Left renal cortex interstitium (tissue), 4 donors: Measurements from ENCODE around the gene CD96. TPM values are rescaled to one million over a fixed set of nuclear protein-coding genes. Genes with fewer than 3 reads are reported as not detected.
"Not testable (repeated sequence)": the region's sequence is repeated elsewhere in the genome, so short reads cannot be mapped to it uniquely, and the experiment has no call there.

Experiments
- DNase-seq, 4 donors: peaks; one replicate each; pipeline ENCODE4 v3.0.0-alpha.2; 2013; ENCODE audit warnings: low read depth in 4 of 4, low spot score in 2 of 4, missing footprints in 1 of 4
- polyA plus RNA-seq, 4 donors: library from polyadenylated mRNA; unstranded; fragments of 120-200 nt; gene quantifications; one replicate each; pipeline ENCODE4 v1.2.1, GENCODE V29; 2013; ENCODE audit not compliant: insufficient read length in 4 of 4

Gene CD96
- polyA plus RNA-seq: 1 to 10 TPM in 3 of 4 donors, under 1 TPM in 1; 0.59 to 2.1 (median 1.3) TPM

GRCh38 chr3:111541911-111542483 is at the start of gene CD96:
TSS of gene CD96 (plus strand) at chr3:111542197. CDS start at chr3:111542249, 52 bp downstream.
- no peak for DNase-seq

GRCh38 chr3:111493276-111493675 is 48.7 kb upstream of the CD96 start:
- DNase-seq: no peak

- no peak for DNase-seq
Measured at GRCh38 chr3:111496894-111497559, 45.0 kb upstream of the CD96 start.

GRCh38 chr3:111498022-111498421 is 44.0 kb upstream of the CD96 start:
- no peak for DNase-seq

DNA sequence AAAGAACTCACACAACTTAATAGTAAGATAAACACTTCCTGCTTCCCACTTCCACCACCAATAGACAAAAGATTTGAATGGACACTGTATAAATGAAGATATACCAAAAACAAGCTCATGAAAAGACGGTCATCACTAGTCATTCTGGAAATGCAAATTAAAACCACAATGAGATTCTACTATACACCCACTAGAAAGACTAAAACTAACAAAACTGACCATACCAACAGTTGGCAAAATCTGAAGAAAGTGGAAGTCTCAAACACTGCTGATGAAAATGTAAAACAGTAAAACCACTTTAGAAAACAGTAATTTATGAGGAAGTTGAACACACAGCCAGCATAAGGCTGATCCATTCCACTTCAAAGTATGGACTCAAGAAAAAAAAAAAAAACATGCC is 35.6 kb upstream of the CD96 start:
- no peak for DNase-seq

DNA sequence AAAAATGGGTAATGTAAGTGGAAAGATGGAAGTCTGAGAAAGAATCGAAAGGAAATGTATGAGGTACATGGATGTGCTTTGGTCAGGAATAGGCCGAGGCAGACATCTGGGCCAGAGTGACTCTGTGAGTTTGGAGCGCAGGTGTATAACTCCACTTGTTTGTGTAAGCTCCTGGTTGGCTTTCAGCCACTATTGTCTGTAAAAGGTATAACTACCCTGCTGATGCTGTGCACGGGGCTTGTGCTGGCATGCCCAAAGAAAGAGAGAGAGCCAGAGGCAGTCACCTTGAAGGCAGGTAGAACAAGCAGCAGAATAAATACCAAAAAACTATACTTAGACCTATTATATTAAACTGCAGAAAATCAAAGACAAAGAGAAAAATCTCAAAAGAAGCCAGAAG is 32.7 kb upstream of the CD96 start:
- DNase-seq: no peak

DNA sequence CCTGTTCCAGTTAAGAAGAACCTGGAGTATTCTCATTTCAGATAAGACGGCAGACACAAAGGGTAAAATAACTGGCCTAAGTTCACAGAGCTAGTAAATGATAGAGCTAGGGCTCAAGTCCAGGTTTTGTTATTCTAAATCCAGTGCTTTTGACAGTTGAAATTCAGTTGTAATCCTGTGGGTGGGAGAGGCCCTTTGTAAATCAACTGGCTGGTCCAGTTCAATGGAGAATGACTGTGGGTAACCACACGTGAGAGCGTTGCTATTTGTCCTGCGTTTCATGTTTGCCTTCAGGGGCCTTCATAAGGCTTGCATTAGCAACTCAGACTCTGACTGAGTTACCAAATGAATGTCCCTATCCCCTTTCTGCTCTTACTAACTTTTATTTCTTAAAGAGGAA is 24.2 kb upstream of the CD96 start:
- no peak for DNase-seq

GRCh38 chr3:111519178-111519855 is 22.7 kb upstream of the CD96 start:
- no peak for DNase-seq

DNA sequence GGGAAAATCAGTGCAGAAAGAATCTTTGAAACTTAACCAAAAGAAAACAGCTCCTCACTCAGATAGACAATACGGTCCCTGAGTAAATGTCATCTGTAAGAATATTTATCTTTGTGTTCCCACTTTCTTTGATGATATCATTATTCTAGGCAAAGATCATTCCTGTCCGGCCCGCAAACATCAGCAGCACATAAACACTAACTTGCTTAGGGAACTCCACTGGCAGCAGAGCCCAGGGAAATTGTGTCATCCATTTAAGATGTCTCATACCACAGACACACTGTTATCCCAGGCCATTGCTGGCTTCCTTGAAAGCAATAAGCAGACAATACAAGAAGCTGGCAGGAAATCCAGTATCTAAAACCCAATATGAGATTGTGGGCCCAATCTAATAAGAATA is 20.1 kb upstream of the CD96 start:
- DNase-seq: no peak

- not testable (repeated sequence) for DNase-seq
Measured at GRCh38 chr3:111524486-111524885, 17.5 kb upstream of the CD96 start.

DNA sequence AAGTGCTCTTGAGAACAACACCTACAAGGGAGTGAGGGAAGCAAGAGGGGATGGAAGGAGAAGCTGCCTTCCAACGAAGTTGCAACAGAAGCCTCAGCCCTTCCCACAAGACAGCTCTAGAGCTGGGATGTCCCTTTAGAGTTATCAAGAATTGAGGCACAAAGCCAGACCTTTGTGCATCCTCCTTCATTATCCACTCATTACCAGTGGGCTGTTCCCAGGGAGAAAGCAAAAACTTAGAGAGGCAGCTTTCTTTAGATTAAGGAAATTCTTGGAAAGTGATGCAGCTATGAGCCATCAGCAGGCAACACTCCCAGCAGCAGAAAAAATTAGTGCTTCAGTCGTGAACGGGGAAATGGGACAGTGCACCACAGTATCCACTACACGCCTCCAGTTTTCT is 10.6 kb upstream of the CD96 start:
- no peak for DNase-seq

DNA sequence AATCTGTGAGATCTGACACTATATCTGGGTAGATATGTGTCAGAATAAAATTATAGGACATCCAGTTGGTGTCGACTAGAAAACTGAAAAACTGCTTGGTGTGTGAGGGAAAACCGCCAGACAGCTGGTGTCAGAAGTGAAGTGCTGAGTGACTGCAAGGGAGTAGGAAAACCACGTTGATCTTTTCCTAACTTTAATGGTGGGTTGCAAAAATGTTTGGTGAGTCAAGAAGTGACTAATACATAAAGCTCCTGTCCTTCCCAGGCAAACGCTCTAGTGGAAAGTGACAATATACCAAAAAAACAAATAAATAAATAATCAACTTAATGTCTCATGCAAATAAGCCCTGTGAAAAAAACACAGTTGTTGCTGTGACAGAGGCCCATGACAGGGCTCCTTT is 7.3 kb upstream of the CD96 start:
- no peak for DNase-seq

GRCh38 chr3:111538111-111538510 is 3.9 kb upstream of the CD96 start:
- DNase-seq: no peak

DNA sequence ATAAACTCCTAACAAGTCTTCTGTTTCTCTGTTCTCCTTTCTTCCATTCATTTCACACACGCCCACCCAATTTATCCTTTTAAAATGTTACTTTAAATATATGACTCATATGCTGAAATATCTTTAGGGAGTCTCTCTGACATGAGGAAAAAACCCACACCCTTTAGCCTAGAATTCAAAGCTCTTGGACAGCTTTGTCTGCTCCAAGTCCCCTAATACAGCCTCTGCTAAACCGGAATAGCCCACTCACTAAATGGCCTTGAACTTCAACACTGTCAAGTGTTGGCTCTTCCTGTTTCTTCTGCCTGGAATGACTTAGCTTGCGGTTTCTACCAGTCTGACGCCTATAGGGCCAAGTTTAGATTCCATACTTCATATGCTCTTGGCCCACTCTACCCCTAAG is 3.3 kb upstream of the CD96 start:
- no peak for DNase-seq

DNA sequence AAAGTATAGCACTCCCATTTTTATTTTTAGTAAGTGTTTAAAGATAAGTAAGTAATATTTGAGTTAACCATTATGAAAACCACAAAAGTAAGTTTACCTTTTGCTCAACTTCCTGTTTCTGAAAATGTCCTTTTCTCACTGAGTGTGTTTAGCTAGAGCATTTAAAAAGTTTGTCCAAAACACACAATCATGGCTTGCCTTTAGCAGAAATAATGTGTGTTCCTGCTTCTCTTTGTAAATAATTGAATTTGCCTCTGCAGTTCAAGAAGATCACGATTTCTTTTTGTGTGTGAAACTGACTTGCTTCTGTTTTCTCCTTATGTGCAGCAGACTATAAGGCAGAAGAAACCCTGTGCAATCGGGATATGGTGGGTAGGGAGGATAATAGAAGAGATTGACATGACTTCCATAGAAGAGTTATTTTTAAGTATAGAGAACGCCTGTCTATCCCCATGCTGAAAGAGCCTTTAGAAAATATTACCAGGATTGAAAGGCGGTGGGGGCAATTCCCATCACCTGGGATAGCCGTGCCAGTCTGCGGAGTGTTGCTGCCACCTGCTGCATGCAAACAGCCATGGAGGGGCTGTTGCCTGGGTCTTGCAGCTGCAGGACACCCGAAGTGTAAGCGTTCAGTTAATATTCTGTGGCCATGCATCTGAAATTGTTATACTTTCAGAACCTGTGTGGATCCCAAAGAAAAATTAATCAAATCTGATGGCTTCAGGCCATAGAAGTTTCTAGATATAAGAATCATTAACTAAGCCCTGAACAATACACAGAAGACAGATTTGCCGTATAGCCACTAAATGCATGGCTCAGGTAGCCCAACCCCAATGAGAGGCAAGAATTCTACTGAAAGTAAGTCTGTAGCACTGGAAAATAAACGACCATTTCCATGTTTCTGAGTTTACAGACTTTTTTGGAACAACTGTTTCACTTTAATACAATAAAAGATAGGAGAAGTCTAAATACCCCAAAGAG is 2.4 kb upstream of the CD96 start:
- DNase-seq: peak in 1 of 4 donors; percentile 40

GRCh38 chr3:111541391-111541790 is 606 bp upstream of the CD96 start:
- DNase-seq: no peak

DNA sequence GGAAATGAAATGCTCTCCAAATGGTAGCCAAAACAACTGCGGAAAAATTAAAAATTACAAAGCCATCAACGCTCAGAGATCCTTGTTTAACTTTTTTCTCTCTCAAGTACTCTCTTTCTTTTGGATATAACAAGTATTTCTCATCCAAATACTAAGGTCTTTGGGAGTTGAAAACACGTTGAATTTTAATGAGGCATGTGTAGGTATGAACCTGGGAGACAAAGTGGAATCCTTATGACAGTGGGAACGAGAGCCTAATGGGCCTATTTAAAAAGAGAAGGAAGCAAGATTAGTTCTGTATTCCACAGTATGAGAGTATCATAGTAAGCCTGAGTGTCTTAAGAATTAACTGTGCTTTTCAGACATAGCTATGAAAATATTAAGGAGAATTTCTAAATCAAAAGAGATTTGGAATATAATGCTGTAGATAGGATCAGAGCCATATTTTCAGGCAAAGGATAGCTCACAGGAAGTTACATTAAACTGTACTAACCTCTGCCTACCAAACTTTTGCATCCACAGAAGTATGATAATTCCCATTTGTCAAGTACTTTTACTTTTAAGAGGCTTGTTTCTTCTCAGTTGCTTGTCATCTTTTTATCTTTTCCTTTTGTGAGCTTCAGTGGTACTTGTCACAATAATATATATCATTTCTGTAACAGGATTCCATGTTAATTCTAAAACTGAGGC is 759 bp downstream of the CD96 start:
- DNase-seq: no peak

DNA sequence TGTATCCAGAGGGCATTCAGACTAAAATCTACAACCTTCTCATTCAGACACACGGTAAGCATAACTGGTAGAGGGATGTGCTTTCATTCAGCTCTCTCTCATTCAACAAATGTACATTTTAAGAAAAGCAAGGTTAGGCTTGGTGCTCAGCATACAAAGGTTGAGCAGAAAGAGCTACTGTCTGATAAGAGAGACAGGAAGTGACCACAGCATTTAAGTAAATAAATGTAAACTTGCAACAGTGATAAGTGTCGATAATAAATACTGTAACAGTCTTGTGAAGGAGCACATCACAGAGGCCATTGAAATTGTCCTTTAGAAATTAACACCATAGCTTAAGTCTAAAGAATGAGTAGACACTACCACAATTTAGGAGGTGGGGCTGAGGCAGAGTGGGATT is 3.4 kb downstream of the CD96 start:
- DNase-seq: no peak

DNA sequence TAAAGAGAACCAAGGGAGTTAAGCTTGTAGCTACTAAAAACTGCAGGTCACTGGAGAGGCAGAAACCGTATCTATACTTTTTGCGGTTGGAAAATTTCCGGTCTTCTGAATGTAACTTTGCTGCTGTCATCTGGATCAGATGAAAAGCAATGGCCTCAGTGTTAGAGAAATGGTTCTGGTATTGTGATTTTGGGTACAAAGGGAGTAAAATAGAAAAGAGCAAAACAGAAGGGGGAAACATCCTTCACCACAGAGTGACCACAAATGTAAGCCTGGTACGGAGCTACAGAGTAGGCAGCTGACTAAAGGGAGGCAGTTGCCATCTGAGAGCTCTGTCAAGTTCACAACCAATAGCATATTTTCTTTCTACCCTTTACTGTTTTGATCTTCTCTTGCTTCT is 5.6 kb downstream of the CD96 start:
- no peak for DNase-seq

DNA sequence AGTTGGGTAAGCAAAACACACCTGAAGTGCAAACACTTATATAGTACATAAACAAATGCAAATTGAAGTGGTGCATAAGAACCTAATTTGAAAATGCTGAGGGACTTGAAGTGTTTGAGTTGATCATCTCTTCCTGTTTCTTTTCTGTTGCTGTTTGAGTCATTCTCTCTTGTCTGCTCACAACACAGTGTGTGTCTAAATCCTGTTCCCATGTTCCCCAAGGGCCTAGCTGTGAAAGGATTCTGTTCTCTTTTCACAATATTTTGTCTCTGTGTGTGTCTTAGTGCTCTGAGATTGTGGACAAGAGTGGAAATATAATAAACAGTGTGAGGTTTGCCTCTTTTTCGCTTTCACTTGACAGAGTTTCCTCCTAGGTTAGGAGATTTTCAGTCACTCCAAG is 6.1 kb downstream of the CD96 start:
- no peak for DNase-seq
